ENCODE results near the gene GINS1.

GINS1 gene

DNA sequence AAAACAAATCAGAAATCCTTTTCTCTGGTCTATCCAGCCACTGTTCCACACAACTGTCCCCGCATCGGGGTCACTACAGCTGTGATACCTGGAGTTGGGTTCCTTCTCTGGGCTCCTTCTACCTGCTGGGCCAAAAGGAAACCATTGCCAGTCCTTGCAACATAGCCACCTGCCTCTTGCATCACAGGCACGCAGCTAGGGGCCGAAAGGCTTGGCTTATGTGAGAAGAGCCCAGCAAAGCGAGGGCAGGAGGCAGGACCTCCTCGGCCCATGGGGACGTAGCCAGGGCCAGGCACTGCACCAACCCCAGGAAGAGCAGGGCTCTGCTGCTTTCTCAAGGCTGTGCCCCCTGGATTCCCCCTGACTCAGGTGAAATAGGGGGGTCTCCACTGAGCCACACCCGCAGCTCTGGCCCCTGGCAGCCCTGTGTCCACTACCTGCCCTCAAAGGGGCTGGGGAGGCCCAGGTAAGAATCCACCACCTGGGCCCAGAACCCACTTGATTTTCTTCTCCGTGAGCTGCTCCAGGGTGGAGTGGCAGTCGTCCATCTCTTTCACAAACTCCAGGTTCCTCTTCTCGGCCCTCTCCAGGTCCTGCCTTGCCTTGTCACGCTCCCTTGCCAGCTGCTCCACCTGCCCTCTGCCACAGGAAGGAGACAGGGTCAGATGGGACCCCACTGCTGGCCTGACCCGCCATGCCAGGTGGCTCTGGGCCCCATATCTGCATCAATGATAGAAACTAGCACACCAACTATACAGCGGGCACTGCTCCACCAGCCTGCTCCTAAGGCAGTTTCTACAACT, 88.9 kb downstream of the GINS1 start:
- DNase-seq = no peak

- DNase-seq = no peak
These were observed 89.5 kb downstream of the GINS1 start for GRCh38 chr20:25496968-25497401.

DNA sequence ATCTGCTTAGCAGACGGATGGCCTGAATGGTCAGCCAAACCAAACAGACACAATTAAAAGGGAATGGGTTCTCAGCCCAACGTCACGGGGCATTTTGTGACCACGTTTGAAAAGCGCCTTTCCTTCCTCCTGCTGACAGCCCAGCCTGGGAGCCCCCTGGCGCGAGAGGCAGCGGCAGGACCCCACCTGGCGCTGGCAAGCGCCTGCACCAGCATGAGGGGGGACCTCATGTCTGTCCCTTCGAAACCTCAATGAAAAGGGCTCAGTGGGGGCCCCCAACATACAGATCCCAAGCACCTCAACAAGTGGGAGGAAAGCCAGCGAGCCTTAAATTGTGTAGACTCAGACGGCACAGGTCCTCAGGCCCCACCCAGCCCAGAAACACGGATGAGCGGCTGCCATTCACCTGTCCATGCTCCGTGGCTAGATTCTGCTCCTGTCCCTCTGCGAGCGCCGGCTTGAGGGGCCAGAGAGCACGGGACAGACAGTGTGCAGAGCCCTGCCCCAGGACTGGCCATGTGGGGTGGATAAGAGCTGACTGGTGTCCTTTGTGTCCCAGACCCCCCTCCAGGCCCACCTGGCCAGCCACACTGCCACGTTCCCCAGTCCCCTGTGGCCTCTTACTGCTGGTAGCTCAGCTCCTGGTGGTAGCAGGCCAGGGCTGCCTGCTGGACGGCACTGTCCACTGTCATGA, 90.3 kb downstream of the GINS1 start:
- no peak for DNase-seq
